ENCODE data around the gene GALR3.
A peak's percentile ranks its signal among the peaks of the same experiment; 100 is the strongest.

GALR3 gene

DNA sequence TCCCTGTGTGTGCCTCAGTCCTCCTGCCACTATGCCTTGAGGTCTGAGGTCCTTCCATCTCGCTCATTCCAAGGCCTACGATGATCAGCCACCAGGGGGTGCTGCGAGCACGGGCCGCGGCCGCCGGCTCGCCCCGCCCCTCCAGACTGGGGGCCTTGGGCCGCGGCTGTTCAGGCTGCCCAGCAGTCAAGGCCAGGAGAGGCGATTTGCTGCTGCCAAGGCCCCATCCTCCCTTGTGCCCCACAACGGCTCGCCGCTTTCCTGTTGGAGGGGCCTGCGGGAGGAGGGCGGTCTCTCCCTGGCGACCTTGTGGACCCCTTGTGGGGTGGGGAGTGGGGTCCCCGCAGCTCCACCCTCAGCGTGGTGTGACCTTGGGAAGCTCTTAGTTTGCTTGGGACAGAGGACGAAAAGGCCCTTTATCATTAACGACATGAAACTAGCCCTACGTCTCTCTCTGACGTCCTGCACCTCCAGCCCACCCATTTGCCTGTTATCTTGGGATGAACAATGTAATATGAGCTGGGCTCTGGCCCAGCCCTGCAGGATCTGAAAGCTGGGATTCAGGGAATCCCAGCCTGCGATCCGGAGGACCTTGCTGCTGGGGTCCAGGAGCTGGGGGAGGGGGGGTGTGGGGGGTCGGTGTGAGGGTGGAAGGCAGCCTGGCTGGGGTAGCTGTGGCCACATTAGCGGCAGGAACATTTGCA is 5.3 kb upstream of the GALR3 start (continued):
- TF ChIP-seq ZNF600 (tag by site-specific recombination; IDR thresholded peaks at IDR 0.05) (peak; percentile 37; the same call in 1 of the 2 replicates), ZNF558 (tag by site-specific recombination; IDR thresholded peaks at IDR 0.05) (no peak), HOXC10 (CRISPR knock-in tag; IDR thresholded peaks at IDR 0.05) (no peak), FEZF1 (tag by site-specific recombination; IDR thresholded peaks at IDR 0.05) (no peak), HOXA7 (CRISPR knock-in tag; IDR thresholded peaks at IDR 0.05; ENCODE audit: borderline replicate concordance) (no peak), ZNF202 (tag by site-specific recombination; IDR thresholded peaks at IDR 0.05; ENCODE audit: borderline replicate concordance) (no peak), ZBTB8A (tag by site-specific recombination; IDR thresholded peaks at IDR 0.05) (no peak), MEIS1 (CRISPR knock-in tag; IDR thresholded peaks at IDR 0.05; ENCODE audit: borderline replicate concordance) (no peak), ZSCAN23 (tag by site-specific recombination; IDR thresholded peaks at IDR 0.05) (no peak), ZNF549 (tag by site-specific recombination; IDR thresholded peaks at IDR 0.05) (no peak), ZNF707 (tag by site-specific recombination; IDR thresholded peaks at IDR 0.05) (no peak), ZBTB48 (tag by site-specific recombination; IDR thresholded peaks at IDR 0.05) (peak; percentile 42; the same call in 1 of the 2 replicates), ZSCAN30 (tag by site-specific recombination; IDR thresholded peaks at IDR 0.05) (peak; percentile 96), SP3 (tag by site-specific recombination; IDR thresholded peaks at IDR 0.05) (peak; percentile 62), ZNF324 (tag by site-specific recombination; IDR thresholded peaks at IDR 0.05) (peak; percentile 57; the same call in 1 of the 2 replicates), WT1 (tag by site-specific recombination; IDR thresholded peaks at IDR 0.05) (no peak), ZNF560 (tag by site-specific recombination; IDR thresholded peaks at IDR 0.05; ENCODE audit: borderline replicate concordance) (no peak), SCRT2 (tag by site-specific recombination; IDR thresholded peaks at IDR 0.05) (no peak), ZNF561 (tag by site-specific recombination; IDR thresholded peaks at IDR 0.05; ENCODE audit: borderline replicate concordance) (no peak), ZFP37 (tag by site-specific recombination; IDR thresholded peaks at IDR 0.05) (peak; percentile 79; the same call in 1 of the 2 replicates), RBAK (tag by site-specific recombination; IDR thresholded peaks at IDR 0.05) (no peak), ZNF76 (tag by site-specific recombination; IDR thresholded peaks at IDR 0.05; ENCODE audit: borderline replicate concordance, low read depth) (no peak)
- TF ChIP-seq, protein P1, sequence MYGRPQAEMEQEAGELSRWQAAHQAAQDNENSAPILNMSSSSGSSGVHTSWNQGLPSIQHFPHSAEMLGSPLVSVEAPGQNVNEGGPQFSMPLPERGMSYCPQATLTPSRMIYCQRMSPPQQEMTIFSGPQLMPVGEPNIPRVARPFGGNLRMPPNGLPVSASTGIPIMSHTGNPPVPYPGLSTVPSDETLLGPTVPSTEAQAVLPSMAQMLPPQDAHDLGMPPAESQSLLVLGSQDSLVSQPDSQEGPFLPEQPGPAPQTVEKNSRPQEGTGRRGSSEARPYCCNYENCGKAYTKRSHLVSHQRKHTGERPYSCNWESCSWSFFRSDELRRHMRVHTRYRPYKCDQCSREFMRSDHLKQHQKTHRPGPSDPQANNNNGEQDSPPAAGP (tag by site-specific recombination; IDR thresholded peaks at IDR 0.05) = peak; percentile 48; the same call in 1 of the 2 replicates
- TF ChIP-seq, protein P2, sequence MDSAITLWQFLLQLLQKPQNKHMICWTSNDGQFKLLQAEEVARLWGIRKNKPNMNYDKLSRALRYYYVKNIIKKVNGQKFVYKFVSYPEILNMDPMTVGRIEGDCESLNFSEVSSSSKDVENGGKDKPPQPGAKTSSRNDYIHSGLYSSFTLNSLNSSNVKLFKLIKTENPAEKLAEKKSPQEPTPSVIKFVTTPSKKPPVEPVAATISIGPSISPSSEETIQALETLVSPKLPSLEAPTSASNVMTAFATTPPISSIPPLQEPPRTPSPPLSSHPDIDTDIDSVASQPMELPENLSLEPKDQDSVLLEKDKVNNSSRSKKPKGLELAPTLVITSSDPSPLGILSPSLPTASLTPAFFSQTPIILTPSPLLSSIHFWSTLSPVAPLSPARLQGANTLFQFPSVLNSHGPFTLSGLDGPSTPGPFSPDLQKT (IDR thresholded peaks at IDR 0.05; ENCODE audit: borderline replicate concordance, low read depth, low read length) = no peak
- TF ChIP-seq, protein P3, sequence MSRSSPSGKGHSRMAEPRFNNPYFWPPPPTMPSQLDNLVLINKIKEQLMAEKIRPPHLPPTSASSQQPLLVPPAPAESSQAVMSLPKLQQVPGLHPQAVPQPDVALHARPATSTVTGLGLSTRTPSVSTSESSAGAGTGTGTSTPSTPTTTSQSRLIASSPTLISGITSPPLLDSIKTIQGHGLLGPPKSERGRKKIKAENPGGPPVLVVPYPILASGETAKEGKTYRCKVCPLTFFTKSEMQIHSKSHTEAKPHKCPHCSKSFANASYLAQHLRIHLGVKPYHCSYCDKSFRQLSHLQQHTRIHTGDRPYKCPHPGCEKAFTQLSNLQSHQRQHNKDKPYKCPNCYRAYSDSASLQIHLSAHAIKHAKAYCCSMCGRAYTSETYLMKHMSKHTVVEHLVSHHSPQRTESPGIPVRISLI (tag by site-specific recombination; IDR thresholded peaks at IDR 0.05) = no peak
- TF ChIP-seq, protein P4, sequence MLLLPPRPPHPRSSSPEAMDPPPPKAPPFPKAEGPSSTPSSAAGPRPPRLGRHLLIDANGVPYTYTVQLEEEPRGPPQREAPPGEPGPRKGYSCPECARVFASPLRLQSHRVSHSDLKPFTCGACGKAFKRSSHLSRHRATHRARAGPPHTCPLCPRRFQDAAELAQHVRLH (tag by site-specific recombination; IDR thresholded peaks at IDR 0.05) = no peak
- TF ChIP-seq, protein P5, sequence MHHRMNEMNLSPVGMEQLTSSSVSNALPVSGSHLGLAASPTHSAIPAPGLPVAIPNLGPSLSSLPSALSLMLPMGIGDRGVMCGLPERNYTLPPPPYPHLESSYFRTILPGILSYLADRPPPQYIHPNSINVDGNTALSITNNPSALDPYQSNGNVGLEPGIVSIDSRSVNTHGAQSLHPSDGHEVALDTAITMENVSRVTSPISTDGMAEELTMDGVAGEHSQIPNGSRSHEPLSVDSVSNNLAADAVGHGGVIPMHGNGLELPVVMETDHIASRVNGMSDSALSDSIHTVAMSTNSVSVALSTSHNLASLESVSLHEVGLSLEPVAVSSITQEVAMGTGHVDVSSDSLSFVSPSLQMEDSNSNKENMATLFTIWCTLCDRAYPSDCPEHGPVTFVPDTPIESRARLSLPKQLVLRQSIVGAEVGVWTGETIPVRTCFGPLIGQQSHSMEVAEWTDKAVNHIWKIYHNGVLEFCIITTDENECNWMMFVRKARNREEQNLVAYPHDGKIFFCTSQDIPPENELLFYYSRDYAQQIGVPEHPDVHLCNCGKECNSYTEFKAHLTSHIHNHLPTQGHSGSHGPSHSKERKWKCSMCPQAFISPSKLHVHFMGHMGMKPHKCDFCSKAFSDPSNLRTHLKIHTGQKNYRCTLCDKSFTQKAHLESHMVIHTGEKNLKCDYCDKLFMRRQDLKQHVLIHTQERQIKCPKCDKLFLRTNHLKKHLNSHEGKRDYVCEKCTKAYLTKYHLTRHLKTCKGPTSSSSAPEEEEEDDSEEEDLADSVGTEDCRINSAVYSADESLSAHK (tag by site-specific recombination; IDR thresholded peaks at IDR 0.05) = no peak
- TF ChIP-seq, protein P6, sequence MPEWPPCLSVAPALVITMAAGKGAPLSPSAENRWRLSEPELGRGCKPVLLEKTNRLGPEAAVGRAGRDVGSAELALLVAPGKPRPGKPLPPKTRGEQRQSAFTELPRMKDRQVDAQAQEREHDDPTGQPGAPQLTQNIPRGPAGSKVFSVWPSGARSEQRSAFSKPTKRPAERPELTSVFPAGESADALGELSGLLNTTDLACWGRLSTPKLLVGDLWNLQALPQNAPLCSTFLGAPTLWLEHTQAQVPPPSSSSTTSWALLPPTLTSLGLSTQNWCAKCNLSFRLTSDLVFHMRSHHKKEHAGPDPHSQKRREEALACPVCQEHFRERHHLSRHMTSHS (tag by site-specific recombination; IDR thresholded peaks at IDR 0.05) = no peak
- TF ChIP-seq, protein P7, sequence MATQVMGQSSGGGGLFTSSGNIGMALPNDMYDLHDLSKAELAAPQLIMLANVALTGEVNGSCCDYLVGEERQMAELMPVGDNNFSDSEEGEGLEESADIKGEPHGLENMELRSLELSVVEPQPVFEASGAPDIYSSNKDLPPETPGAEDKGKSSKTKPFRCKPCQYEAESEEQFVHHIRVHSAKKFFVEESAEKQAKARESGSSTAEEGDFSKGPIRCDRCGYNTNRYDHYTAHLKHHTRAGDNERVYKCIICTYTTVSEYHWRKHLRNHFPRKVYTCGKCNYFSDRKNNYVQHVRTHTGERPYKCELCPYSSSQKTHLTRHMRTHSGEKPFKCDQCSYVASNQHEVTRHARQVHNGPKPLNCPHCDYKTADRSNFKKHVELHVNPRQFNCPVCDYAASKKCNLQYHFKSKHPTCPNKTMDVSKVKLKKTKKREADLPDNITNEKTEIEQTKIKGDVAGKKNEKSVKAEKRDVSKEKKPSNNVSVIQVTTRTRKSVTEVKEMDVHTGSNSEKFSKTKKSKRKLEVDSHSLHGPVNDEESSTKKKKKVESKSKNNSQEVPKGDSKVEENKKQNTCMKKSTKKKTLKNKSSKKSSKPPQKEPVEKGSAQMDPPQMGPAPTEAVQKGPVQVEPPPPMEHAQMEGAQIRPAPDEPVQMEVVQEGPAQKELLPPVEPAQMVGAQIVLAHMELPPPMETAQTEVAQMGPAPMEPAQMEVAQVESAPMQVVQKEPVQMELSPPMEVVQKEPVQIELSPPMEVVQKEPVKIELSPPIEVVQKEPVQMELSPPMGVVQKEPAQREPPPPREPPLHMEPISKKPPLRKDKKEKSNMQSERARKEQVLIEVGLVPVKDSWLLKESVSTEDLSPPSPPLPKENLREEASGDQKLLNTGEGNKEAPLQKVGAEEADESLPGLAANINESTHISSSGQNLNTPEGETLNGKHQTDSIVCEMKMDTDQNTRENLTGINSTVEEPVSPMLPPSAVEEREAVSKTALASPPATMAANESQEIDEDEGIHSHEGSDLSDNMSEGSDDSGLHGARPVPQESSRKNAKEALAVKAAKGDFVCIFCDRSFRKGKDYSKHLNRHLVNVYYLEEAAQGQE (tag by site-specific recombination; IDR thresholded peaks at IDR 0.05) = no peak

Measured in HEK293 (cell line).